Epithelial cell of esophagus (primary cell): ENCODE results near the gene LTBP2.

Experiments
- DNase-seq: peaks from one replicate; pipeline ENCODE4 v3.0.0; 2010; ENCODE audit warnings: low read depth
- H3K4me3 ChIP-seq: 2 replicates; pipeline ENCODE4 v1.5.1; 2011; ENCODE audit warnings: mild to moderate bottlenecking, low read length, control low read depth
- CTCF ChIP-seq: IDR thresholded peaks from 2 replicates; pipeline ENCODE4 v1.5.1; 2011; ENCODE audit warnings: low read depth, mild to moderate bottlenecking, low read length, control low read depth, inconsistent platforms; ENCODE audit not compliant: insufficient read depth; ENCODE audit errors: missing control alignments

The LTBP2 gene

DNA sequence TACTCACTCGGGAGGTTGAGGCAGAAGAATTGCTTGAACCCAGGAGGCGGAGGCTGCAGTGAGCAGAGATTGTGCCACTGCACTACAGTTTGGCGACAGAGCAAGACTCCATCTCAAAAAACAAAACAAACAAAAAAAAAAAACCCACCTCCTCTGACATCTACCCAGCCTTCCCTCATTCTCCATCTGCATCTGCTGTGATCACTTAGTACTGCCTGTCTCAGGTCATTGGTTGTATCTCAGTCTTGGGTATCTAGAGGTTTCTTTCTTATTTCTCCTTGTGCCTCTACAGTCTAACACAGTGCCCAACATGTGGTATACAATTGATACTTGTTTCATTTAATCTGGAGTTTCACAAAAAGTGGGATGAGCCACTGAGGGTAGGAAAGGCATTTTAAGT, 5.3 kb downstream of the LTBP2 start:
- no peak for TF ChIP-seq CTCF
- DNase-seq: no peak
- no peak overlapping the region for H3K4me3 ChIP-seq

GRCh38 chr14:74605531-74606223, 6.4 kb downstream of the LTBP2 start:
- TF ChIP-seq CTCF: no peak
- DNase-seq: no peak
- no peak overlapping the region for H3K4me3 ChIP-seq

DNA sequence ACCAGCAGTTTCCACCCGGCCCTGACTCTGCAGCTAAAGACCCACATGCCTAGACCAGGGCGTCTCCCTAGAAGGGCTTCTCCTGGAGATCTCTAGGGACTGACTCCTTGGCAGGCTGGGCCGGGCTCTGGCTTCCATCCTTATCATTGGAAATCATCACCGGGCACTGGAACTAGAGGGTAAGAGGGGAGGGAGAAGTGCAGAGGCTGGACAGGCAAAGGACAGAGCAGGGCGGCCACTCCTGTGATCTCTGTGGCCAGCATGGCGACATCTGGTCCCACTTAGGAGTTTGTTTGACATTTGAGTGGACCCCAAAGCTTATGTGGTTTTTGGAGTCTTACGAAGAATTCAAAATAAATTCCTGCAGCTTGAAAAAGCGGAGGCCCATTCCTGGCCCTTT, 7.1 kb downstream of the LTBP2 start:
- H3K4me3 ChIP-seq: no peak overlapping the region
- TF ChIP-seq CTCF: no peak
- no peak for DNase-seq

- DNase-seq: no peak
- no peak overlapping the region for H3K4me3 ChIP-seq
- TF ChIP-seq CTCF: no peak
Observed at GRCh38 chr14:74604157-74604556, 7.9 kb downstream of the LTBP2 start.

DNA sequence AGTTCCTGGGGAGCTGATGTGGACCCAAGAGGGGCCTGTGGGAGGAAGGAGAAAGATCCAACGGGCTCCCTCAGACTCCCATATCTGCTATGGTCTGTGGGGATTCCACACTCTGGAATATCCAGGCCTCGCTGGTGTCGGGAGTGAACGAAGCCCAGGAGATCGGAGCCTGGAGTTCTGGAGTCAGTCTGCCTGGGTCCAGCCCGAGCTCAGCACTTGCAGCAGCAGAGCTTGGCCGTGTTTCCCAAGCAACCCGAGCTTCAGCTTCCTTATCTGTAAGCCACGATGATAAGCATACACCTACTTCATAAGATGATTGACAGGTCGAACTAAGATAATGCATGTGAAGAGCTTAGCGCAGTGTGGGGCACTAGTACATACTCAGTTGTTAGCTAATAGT, 10.1 kb downstream of the LTBP2 start:
- no peak for DNase-seq
- no peak for TF ChIP-seq CTCF
- H3K4me3 ChIP-seq: no peak overlapping the region

- no peak overlapping the region for H3K4me3 ChIP-seq
- no peak for DNase-seq
- no peak for TF ChIP-seq CTCF
Observed at GRCh38 chr14:74599946-74600345, 12.1 kb downstream of the LTBP2 start.

GRCh38 chr14:74599321-74599761, 12.7 kb downstream of the LTBP2 start:
- no peak overlapping the region for H3K4me3 ChIP-seq
- no peak for DNase-seq
- no peak for TF ChIP-seq CTCF
